GM12874 (cell line): ENCODE measurements around the gene CATSPER3.

Source experiments
- CTCF ChIP-seq: IDR thresholded peaks from 2 replicates; pipeline ENCODE4 v1.5.1; 2011; ENCODE audit warnings: low read depth, mild to moderate bottlenecking, control low read depth, low read length, moderate library complexity; ENCODE audit not compliant: insufficient read depth

The CATSPER3 gene

DNA sequence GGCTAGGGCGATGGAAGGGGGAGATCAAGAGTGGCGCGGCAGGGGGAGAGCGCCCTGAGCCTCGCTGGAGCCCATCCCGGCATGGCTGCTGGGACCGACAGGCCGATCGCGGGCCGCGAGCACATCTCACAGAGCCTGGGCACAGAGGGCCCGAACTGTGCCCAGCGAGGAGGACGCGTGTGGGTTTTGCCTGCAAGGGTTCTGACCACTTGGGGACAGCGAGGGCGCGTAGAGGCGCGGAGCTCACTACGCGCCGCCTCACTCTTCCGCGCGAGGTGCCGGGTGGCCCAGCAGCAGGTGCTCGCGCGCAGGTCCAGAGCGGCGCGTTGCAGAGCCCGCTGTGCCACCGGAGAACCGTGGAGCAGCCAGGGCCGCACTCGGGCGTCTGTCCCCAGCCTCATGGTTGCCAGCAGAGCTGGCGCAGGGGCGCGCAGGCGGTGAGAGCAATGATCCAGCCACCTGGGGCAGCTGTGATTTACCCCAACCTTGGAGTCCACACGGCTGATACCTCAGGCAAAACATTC, 82.6 kb downstream of the CATSPER3 start:
- TF ChIP-seq CTCF, result no peak

- no peak for TF ChIP-seq CTCF
Measured at GRCh38 chr5:135051399-135051798, 83.7 kb downstream of the CATSPER3 start.

GRCh38 chr5:135051872-135052271, 84.2 kb downstream of the CATSPER3 start:
- no peak for TF ChIP-seq CTCF

DNA sequence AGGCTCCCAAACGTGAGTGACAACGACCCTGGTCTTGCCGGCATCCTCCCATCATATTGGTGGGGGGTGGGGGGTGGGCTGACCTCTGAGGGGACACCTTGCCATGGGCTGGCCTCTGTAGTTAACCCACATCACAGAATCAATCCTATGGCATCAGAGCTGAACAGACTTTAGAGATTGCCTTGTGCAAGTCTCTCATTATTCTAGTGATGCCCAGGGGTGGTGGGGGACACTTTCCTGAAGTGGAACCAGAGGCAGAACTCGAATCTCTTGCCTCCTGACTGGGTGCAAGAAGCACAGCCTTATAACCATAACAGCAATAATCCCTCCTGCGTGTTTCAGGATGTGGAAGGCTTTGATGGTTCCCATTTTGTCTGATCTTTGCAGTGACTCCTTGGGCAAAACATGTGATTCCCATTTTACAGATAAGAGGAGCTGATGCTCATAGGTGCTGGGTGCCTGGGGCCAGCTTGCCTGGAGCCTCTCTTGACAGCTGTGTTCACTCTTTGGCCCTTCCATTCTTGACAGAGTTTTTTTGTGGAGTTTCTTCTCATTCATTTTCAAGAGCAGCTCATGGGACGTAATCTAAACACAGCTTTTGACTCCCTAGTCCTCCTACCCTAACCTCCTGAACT, 84.9 kb downstream of the CATSPER3 start:
- no peak for TF ChIP-seq CTCF

DNA sequence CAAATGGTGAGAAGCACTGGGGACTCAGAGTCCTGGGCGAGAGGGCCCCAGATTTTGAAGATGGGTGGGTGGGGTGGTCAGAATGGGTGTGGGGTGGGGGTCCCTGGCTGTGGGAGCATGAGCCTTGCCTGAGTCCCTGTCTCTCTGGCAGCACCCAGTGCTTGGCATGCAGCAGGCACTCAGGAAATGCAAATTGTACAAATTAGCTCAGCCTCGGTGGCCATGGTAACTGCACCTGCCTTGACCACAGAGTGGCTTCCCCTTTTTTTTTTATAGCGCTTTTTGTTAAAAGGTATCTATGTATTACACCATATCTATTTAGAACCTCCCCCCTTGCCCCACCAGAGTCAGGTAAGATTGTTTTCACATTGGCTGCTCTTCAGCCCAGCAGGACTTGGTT, 85.6 kb downstream of the CATSPER3 start:
- no peak for TF ChIP-seq CTCF

DNA sequence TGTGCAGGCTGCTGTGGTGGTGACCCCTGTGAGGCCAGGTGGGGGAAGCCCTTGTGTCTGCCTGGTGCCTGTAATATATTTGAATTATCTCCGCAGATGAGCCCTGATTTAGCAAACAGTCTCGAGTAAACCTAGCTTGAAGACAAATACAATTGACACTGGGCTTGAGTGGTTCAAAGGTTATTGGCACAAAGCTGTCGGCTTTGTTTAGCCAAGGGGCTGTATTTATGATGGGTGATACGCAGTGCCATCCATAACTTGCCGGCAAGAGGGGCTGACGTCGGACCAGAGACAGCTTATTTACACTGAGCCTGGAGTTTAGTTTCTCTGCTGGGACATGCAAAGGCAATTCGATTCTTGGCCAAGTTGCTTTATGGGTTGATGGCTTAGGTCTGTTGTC, 86.3 kb downstream of the CATSPER3 start:
- TF ChIP-seq CTCF, result no peak

DNA sequence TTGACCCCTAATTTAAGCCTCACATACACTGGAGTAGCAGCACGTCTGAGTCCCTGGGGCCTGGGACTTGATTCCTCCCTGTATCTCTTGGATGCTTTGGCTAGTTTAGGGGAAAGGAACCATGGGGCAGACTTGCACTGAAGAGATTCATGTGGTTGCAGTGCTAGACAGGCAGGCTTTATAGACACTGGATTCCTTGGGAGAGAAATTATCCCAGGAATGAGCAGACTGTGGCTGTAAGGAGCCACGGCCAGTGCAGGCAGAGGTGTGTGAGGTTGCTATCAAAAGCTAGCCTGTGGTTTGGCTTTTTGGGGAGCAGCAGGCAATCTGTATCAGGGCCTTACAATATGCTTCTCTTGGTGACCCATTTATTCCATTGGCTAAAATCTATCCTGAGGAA, 86.8 kb downstream of the CATSPER3 start:
- no peak for TF ChIP-seq CTCF
